Caco-2 (cell line): ENCODE data around the gene RAPGEF1. TPM values are rescaled to one million over a fixed set of nuclear protein-coding genes. Genes with fewer than 3 reads are reported as not detected.

Experiments used
- BruUV-seq: library from RNA; stranded (reverse); fragments of 400-500 nt; replicated peaks from 2 replicates; lab custom pipeline; 2021; lab: Mats Ljungman, UMichigan
- CTCF ChIA-PET: fragments of 300-600 bp; sonication (Branson Sonifier 250); formaldehyde crosslinking; loops from one replicate; lab custom pipeline; 2022; ENCODE audit warnings: antibody characterized with exemption; lab: Charles Lee
- POLR2A ChIA-PET: fragments of 300-600 bp; sonication (Branson Sonifier 250); formaldehyde crosslinking; loops from one replicate; lab custom pipeline; 2022; ENCODE audit warnings: antibody characterized with exemption; lab: Charles Lee
- DNase-seq, 2 experiments: peaks; one replicate each; pipeline versions ENCODE4 v3.0.0 to v3.0.0-alpha.2; 2020 to 2022
- H3K27me3 ChIP-seq: replicated peaks from 2 replicates; pipeline ENCODE4 v1.6.0; 2011; ENCODE audit warnings: low read length; ENCODE audit not compliant: control insufficient read depth, insufficient read depth
- H3K36me3 ChIP-seq: 2 replicates; pipeline ENCODE4 v1.5.1; 2011; ENCODE audit warnings: low read length; ENCODE audit not compliant: control insufficient read depth, insufficient read depth
- H3K4me1 ChIP-seq: fragments of 250-450 bp; sonication (Bioruptor Pico); 2 replicates; pipeline ENCODE4 v1.5.1; 2020; ENCODE audit warnings: mild to moderate bottlenecking
- H3K4me3 ChIP-seq: 2 replicates; pipeline ENCODE4 v1.5.1; 2011; ENCODE audit warnings: low read depth, mild to moderate bottlenecking, control low read depth, low read length
- H3K9me3 ChIP-seq: fragments of 250-450 bp; sonication (Bioruptor Pico); 2 replicates; pipeline ENCODE4 v1.5.1; 2020; ENCODE audit warnings: mild to moderate bottlenecking, moderate library complexity
- H3K27ac Mint-ChIP-seq: one replicate; pipeline ENCODE4 v1.8.0; 2022; ENCODE audit warnings: mixed read lengths; ENCODE audit not compliant: unreplicated experiment
- H3K27me3 Mint-ChIP-seq: one replicate; pipeline ENCODE4 v1.8.0; 2022; ENCODE audit warnings: mixed read lengths; ENCODE audit not compliant: insufficient read depth, unreplicated experiment
- H3K36me3 Mint-ChIP-seq: one replicate; pipeline ENCODE4 v1.8.0; 2022; ENCODE audit warnings: mild to moderate bottlenecking, mixed read lengths; ENCODE audit not compliant: insufficient read depth, unreplicated experiment
- H3K4me1 Mint-ChIP-seq: one replicate; pipeline ENCODE4 v1.8.0; 2022; ENCODE audit warnings: low read depth, mixed read lengths; ENCODE audit not compliant: unreplicated experiment
- H3K4me3 Mint-ChIP-seq: one replicate; pipeline ENCODE4 v1.8.0; 2022; ENCODE audit warnings: mild to moderate bottlenecking, moderate library complexity, mixed read lengths; ENCODE audit not compliant: unreplicated experiment
- H3K9me3 Mint-ChIP-seq: one replicate; pipeline ENCODE4 v1.8.0; 2022; ENCODE audit warnings: mixed read lengths; ENCODE audit not compliant: unreplicated experiment
- intact Hi-C: fragments of 100-400 bp; cut with micrococcal nuclease; formaldehyde crosslinking; loops from one replicate; pipeline ENCODE4 v1.10.0; 2022; ENCODE audit not compliant: unreplicated experiment
- total RNA-seq: library from RNA; stranded (reverse); gene quantifications from 2 replicates; pipeline ENCODE4 v1.2.3, GENCODE V29; 2022
- TF ChIP-seq, protein P1 (sequence below), 2 experiments: fragments of 200-600 bp in 1 of 2; IDR thresholded peaks; 1 replicate in 1 of 2; 2 replicates in 1 of 2; pipeline versions ENCODE4 v1.5.1 to v1.8.0; 2011 to 2022; ENCODE audit warnings: antibody characterized with exemption in 1 of 2, control low read depth in 1 of 2, inconsistent platforms in 1 of 2, low read depth in 1 of 2, low read length in 1 of 2, mild to moderate bottlenecking in 1 of 2, moderate library complexity in 1 of 2; ENCODE audit not compliant: insufficient read depth in 1 of 2, severe bottlenecking in 1 of 2, unreplicated experiment in 1 of 2

The RAPGEF1 gene
- total RNA-seq, 1 experiment from 2014 or later, result 75.4 TPM

DNA sequence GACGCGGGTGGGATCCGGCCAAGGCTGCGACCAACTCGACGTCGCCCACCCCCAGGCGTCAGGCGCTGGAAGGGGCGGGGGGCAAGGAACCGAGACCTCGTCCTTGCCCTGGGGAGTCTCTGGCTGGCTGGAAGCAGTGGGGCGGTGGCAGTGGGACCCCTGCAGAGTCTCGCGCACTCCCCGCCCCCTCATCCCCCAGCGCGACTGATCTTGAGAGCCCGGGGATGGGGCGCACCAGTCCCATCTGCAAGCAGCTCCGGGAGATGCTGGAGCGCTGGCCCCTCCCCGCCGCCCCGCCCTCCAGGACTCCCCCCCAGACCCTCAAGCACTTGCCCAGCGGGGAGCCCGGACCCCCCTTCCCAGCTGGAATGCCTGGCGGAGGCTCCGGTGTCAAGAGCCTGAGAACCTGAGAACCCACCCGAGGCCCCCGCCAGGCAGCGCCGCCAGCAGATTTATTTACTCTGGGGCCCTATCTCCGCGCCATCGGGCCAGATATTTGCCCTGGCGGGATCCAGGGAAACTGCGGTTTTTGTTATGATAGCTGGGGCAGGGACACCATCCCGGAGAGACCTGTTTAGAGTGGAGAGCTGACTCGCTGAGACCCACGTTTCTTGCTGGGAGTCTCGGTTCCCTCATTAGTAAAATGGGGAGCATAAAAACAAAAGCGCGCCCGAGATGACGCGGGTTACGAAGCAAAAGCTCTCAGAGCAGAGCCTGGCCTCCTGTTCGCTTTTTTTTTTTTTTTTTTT is 193.4 kb downstream of the RAPGEF1 start:
- peak overlapping the region; percentile 82 for H3K4me3 Mint-ChIP-seq
- DNase-seq, result peak; percentile 68 to 71
- Histone ChIP-seq H3K27me3 (no peaks in the 10 kb centered on the region), H3K4me3 (peak overlapping the region; percentile 71), H3K9me3 (peaks cover 8% of the 10 kb centered on the region), H3K36me3 (no peaks in the 10 kb centered on the region), H3K4me1 (no peaks in the 10 kb centered on the region)
- H3K36me3 Mint-ChIP-seq, result peaks cover 12% of the 10 kb centered on the region
- H3K4me1 Mint-ChIP-seq, result peaks cover 28% of the 10 kb centered on the region
- intact Hi-C loops, result no loop called here
- ChIA-PET POLR2A (no interaction called here), CTCF (interaction anchor here (0.6 to 2.4 kb wide), 4 partner anchors 15 to 196 kb away, joined by 3 to 8 read pairs (median 3); no protein-coding TSS in a partner anchor)
- peaks cover 11% of the 10 kb centered on the region for H3K9me3 Mint-ChIP-seq
- no TSS peak for BruUV-seq
- peak overlapping the region; percentile 33 for H3K27ac Mint-ChIP-seq
- H3K27me3 Mint-ChIP-seq, result peaks cover 4% of the 10 kb centered on the region
- TF ChIP-seq, protein P1, sequence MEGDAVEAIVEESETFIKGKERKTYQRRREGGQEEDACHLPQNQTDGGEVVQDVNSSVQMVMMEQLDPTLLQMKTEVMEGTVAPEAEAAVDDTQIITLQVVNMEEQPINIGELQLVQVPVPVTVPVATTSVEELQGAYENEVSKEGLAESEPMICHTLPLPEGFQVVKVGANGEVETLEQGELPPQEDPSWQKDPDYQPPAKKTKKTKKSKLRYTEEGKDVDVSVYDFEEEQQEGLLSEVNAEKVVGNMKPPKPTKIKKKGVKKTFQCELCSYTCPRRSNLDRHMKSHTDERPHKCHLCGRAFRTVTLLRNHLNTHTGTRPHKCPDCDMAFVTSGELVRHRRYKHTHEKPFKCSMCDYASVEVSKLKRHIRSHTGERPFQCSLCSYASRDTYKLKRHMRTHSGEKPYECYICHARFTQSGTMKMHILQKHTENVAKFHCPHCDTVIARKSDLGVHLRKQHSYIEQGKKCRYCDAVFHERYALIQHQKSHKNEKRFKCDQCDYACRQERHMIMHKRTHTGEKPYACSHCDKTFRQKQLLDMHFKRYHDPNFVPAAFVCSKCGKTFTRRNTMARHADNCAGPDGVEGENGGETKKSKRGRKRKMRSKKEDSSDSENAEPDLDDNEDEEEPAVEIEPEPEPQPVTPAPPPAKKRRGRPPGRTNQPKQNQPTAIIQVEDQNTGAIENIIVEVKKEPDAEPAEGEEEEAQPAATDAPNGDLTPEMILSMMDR (IDR thresholded peaks at IDR 0.05; ENCODE audit: insufficient read depth in 1 of 2, low read depth in 1 of 2, low read length in 1 of 2, severe bottlenecking in 1 of 2, unreplicated experiment in 1 of 2), result peak; percentile 32 to 34

GRCh38 chr9:131545786-131546335 is 194.0 kb downstream of the RAPGEF1 start:
- Histone ChIP-seq H3K4me3 (peak overlapping the region; percentile 71), H3K9me3 (peaks cover 8% of the 10 kb centered on the region), H3K4me1 (no peaks in the 10 kb centered on the region), H3K36me3 (no peaks in the 10 kb centered on the region), H3K27me3 (no peaks in the 10 kb centered on the region)
- peaks cover 28% of the 10 kb centered on the region for H3K4me1 Mint-ChIP-seq
- H3K36me3 Mint-ChIP-seq, result peaks cover 12% of the 10 kb centered on the region
- H3K27ac Mint-ChIP-seq, result peak overlapping the region; percentile 33
- CTCF ChIA-PET, result interaction anchor here (1.1 to 2.4 kb wide), 3 partner anchors 16 to 195 kb away, joined by 3 to 8 read pairs (median 4); no protein-coding TSS in a partner anchor
- peaks cover 4% of the 10 kb centered on the region for H3K27me3 Mint-ChIP-seq
- TF ChIP-seq, protein P1 (IDR thresholded peaks at IDR 0.05; ENCODE audit: insufficient read depth in 1 of 2, low read depth in 1 of 2, low read length in 1 of 2, severe bottlenecking in 1 of 2, unreplicated experiment in 1 of 2), result no peak
- POLR2A ChIA-PET, result interaction anchor here (0.7 kb wide), 1 partner anchor 187 kb away, joined by 5 read pairs; no protein-coding TSS in a partner anchor
- DNase-seq, result peak in 1 of 2 experiments; percentile 54
- peak overlapping the region; percentile 82 for H3K4me3 Mint-ChIP-seq
- no TSS peak for BruUV-seq
- intact Hi-C loops, result no loop called here
- peaks cover 11% of the 10 kb centered on the region for H3K9me3 Mint-ChIP-seq

- no peaks in the 10 kb centered on the region for H3K27me3 ChIP-seq
- CTCF ChIA-PET, result interaction anchor here (0.6 to 2.4 kb wide), 5 partner anchors 17 to 1334 kb away, joined by 3 to 8 read pairs (median 3); no protein-coding TSS in a partner anchor
These were observed 194.7 kb downstream of the RAPGEF1 start, which contains the start of gene PRRT1B for GRCh38 chr9:131545003-131545785. PRRT1B (plus strand) TSS chr9:131545523; CDS start chr9:131545616, 93 bp downstream.

More at GRCh38 chr9:131545003-131545785, 194.7 kb downstream of the RAPGEF1 start, which contains the start of gene PRRT1B:
- peak; percentile 94 to 95 for DNase-seq
- peaks cover 4% of the 10 kb centered on the region for H3K27me3 Mint-ChIP-seq
- H3K36me3 ChIP-seq, result no peaks in the 10 kb centered on the region
- peaks cover 24% of the 10 kb centered on the region for H3K4me1 Mint-ChIP-seq
- H3K4me3 ChIP-seq, result peak within 1 kb of the TSS; percentile 71
- TF ChIP-seq, protein P1 (IDR thresholded peaks at IDR 0.05; ENCODE audit: insufficient read depth in 1 of 2, low read depth in 1 of 2, low read length in 1 of 2, severe bottlenecking in 1 of 2, unreplicated experiment in 1 of 2), result no peak
- intact Hi-C loops, result no loop called here
- H3K36me3 Mint-ChIP-seq, result peaks cover 12% of the 10 kb centered on the region
- peaks cover 11% of the 10 kb centered on the region for H3K9me3 Mint-ChIP-seq
- TSS peak; percentile 19 for BruUV-seq
- H3K27ac Mint-ChIP-seq, result peak within 1 kb of the TSS; percentile 73
- POLR2A ChIA-PET, result interaction anchor here (0.7 kb wide), 1 partner anchor 188 kb away, joined by 5 read pairs; no protein-coding TSS in a partner anchor
- H3K9me3 ChIP-seq, result peaks cover 8% of the 10 kb centered on the region
- H3K4me3 Mint-ChIP-seq, result peak within 1 kb of the TSS; percentile 82
- H3K4me1 ChIP-seq, result no peaks in the 10 kb centered on the region
